Thymus (tissue), 11 donors: ENCODE results near the gene ESAM. TPM values are rescaled to one million over a fixed set of nuclear protein-coding genes. Genes with fewer than 3 reads are reported as not detected.

Source experiments
- DNase-seq, 9 donors: peaks; one replicate each; pipeline ENCODE4 v3.0.0-alpha.2; 2013; ENCODE audit warnings: low spot score in 9 of 9, low read depth in 6 of 9, missing footprints in 1 of 9
- H3K27ac ChIP-seq, 2 donors: one replicate each; pipeline ENCODE4 v1.5.1; 2013; ENCODE audit warnings: control low read depth in 1 of 2, low read depth in 1 of 2, low read length in 1 of 2, mild to moderate bottlenecking in 1 of 2, moderate library complexity in 1 of 2
- H3K27me3 ChIP-seq, 2 donors: one replicate each; pipeline ENCODE4 v1.5.1; 2013; ENCODE audit warnings: low read length in 1 of 2; ENCODE audit not compliant: control insufficient read depth in 2 of 2, insufficient read depth in 1 of 2
- H3K36me3 ChIP-seq, 2 donors: one replicate each; pipeline ENCODE4 v1.5.1; 2013; ENCODE audit warnings: low read length in 1 of 2, mild to moderate bottlenecking in 1 of 2, moderate library complexity in 1 of 2; ENCODE audit not compliant: control insufficient read depth in 2 of 2, insufficient read depth in 2 of 2
- H3K4me1 ChIP-seq, 2 donors: one replicate each; pipeline ENCODE4 v1.5.1; 2013; ENCODE audit warnings: low read length in 2 of 2; ENCODE audit not compliant: control insufficient read depth in 2 of 2, insufficient read depth in 2 of 2
- H3K4me3 ChIP-seq, 2 donors: one replicate each; pipeline ENCODE4 v1.5.1; 2013; ENCODE audit warnings: low read length in 2 of 2, control low read depth in 1 of 2, mild to moderate bottlenecking in 1 of 2
- H3K9me3 ChIP-seq, 2 donors: one replicate each; pipeline ENCODE4 v1.5.1; 2013; ENCODE audit warnings: low read length in 1 of 2, mild to moderate bottlenecking in 1 of 2; ENCODE audit not compliant: control insufficient read depth in 2 of 2, insufficient read depth in 1 of 2
- WGBS: extraction: QIAGEN DNeasy Blood & Tissue Kit; methylation state at CpG from one replicate; pipeline ENCODE4 v1.1.7; 2013; 5-methylcytosine and 5-hydroxymethylcytosine counted together
- polyA plus RNA-seq: library from polyadenylated mRNA; stranded (reverse); fragments of 200-250 nt; gene quantifications from one replicate; pipeline ENCODE4 v1.2.3, GENCODE V29; 2013
- total RNA-seq: library from RNA; stranded (reverse); fragments of 120-200 nt; gene quantifications from one replicate; pipeline ENCODE4 v1.2.4, GENCODE V29; 2013
- donor health status: healthy.

Gene ESAM
- total and polyA plus RNA-seq, 2 donors, result 3.6 to 21.7 TPM

DNA sequence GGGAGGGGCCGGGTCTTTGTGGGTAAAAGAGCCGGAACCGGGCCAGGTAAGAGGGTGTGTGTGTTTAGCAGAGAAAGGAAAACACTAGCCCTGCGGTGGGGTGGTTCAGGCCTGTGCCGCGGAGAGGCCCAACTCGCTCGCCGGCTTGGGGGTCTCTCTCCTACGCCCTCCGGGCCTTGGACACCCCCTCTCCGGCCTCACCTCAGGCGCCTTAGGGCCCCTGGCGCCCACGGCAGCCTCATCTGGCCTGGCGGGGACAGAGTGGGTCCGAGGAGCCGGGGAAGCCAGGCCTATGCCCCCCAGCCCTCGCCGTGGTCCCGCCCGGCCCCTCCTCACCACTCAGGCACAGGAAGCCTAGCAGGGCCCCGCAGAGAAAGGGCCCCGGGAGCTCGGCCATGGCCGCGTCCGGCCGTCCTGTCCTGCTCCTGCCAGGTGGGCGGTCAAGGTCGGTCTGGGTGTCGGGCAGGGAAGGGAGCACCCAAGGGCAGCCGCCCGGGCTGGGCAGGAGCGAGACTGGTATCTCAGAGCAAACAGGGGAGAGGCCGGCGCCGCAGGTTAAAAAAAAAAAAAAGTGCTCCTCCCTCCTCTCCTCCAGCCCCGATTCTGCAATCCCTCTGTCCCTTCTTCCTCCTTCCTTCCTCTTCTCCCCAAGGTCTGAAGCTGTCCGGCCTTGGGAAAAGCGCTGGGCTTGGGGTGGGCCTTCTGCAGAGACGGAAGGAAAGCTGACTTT lies 10.2 kb downstream of the ESAM start, which contains the start of gene VSIG2:
Gene VSIG2, minus strand, starts transcription at position 515 of the 730 bp plus-strand sequence. Its CDS starts 118 bp downstream, at position 397.
- DNase-seq, result no peak
- no peaks in the 10 kb centered on the region for H3K36me3 ChIP-seq
- H3K27me3 ChIP-seq, result peaks cover 8 to 71% of the 10 kb centered on the region in 2 donors
- no peaks in the 10 kb centered on the region for H3K9me3 ChIP-seq
- H3K4me3 ChIP-seq, result no peak within 1 kb of the TSS
- peaks cover 0 to 8% of the 10 kb centered on the region in 2 donors for H3K4me1 ChIP-seq
- no peak within 1 kb of the TSS for H3K27ac ChIP-seq
- 89% methylated on average over 42 of the region's 42 CpGs for WGBS

- DNase-seq, result no peak
- Histone ChIP-seq H3K27me3 (peaks cover 6 to 69% of the 10 kb centered on the region in 2 donors), H3K27ac (no peak overlapping the region), H3K9me3 (no peaks in the 10 kb centered on the region), H3K36me3 (no peaks in the 10 kb centered on the region), H3K4me3 (no peak overlapping the region), H3K4me1 (peaks cover 0 to 13% of the 10 kb centered on the region in 2 donors)
- WGBS, result 87% methylated on average over 11 of the region's 11 CpGs
These were observed 10.7 kb downstream of the ESAM start for GRCh38 chr11:124751391-124751740.

DNA sequence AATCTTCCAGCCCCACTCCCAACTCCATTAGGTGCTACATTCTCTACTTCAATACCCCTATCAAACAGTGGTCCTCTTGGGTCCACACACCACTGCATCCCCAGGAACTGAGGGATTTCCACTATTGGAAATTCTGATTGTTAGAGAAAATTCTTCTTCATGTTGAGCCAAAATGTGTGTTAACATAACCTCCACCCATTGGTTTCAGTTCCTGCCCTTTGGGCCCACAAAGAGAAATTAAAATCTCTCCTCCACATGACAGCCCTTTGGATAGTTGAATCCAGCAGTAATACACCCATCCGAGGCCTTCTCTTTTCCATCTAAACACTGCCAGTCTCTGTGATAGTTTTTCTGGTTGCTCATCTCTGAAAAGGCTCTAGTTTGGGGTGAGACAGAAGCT lies 12.2 kb downstream of the ESAM start:
- Histone ChIP-seq H3K4me1 (peaks cover 0 to 20% of the 10 kb centered on the region in 2 donors), H3K9me3 (no peaks in the 10 kb centered on the region), H3K27ac (no peak overlapping the region), H3K27me3 (peaks cover 6 to 77% of the 10 kb centered on the region in 2 donors), H3K36me3 (no peaks in the 10 kb centered on the region), H3K4me3 (no peak overlapping the region)
- 91% methylated on average over 1 of the region's 1 CpG for WGBS
- no peak for DNase-seq

GRCh38 chr11:124748481-124749343 lies 13.4 kb downstream of the ESAM start:
- peaks cover 0 to 20% of the 10 kb centered on the region in 2 donors for H3K4me1 ChIP-seq
- DNase-seq, result no peak
- no peaks in the 10 kb centered on the region for H3K36me3 ChIP-seq
- no peaks in the 10 kb centered on the region for H3K9me3 ChIP-seq
- H3K4me3 ChIP-seq, result no peak overlapping the region
- peaks cover 8 to 73% of the 10 kb centered on the region in 2 donors for H3K27me3 ChIP-seq
- 70% methylated on average over 12 of the region's 12 CpGs for WGBS
- H3K27ac ChIP-seq, result no peak overlapping the region

DNA sequence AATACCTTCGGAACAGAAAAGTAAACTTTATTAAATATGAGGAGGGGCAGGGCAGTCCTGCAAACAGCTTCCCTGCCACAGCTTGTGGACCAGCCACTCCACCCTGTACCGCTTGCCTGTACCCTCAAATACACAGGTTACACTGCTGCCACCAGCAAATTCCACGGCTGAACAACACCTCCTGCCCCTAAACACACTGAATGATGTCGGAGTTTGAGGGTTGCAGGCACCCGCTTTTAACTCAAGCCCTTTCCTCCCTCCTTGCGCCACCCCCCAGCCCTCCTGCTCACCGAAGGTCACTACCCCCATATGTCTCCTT lies 14.0 kb downstream of the ESAM start:
- Histone ChIP-seq H3K27ac (no peak overlapping the region), H3K27me3 (peaks cover 8 to 76% of the 10 kb centered on the region in 2 donors), H3K4me1 (peaks cover 0 to 20% of the 10 kb centered on the region in 2 donors), H3K9me3 (no peaks in the 10 kb centered on the region), H3K36me3 (no peaks in the 10 kb centered on the region), H3K4me3 (no peak overlapping the region)
- DNase-seq, result no peak
- WGBS, result 95% methylated on average over 7 of the region's 7 CpGs

DNA sequence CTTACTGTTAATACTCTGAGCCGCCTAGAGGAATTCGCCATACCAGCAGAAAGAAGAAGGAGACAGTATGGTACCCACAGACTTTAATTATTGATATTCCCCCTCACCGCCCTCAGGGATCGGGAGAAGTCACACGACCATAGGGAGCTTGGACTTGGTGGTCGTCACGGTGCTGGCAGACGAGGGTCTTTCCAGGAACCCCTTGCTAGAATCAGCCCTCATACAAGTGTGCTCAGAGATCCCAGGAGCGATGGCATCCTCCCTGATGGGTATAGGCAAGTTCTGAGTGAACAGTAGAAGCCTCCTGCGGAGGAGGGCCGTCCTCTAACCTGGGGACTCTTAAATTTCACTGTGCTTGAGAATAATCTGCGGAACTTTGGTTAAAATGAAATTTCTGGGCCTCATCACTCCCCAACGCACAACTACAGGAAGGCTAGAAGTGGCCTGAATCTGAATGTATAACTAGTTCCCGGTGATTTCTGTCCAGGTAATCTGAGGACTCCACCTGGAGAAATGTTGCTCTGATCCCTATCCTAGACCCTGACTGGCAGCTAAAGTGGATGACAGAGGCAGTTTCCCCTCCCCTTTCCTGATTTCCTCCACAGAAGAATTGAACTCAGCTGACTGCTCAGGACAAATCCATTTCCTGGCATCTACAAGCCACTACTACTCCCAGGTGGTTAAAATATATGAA lies 14.5 kb downstream of the ESAM start:
- Histone ChIP-seq H3K4me3 (no peak overlapping the region), H3K27me3 (peaks cover 8 to 78% of the 10 kb centered on the region in 2 donors), H3K9me3 (no peaks in the 10 kb centered on the region), H3K36me3 (no peaks in the 10 kb centered on the region), H3K27ac (peak overlapping the region in 1 of 2 donors; percentile 38), H3K4me1 (peaks cover 0 to 17% of the 10 kb centered on the region in 2 donors)
- 88% methylated on average over 14 of the region's 14 CpGs for WGBS
- no peak for DNase-seq

GRCh38 chr11:124746621-124747243 lies 15.4 kb downstream of the ESAM start:
- Histone ChIP-seq H3K27ac (peak overlapping the region; percentile 72 to 88), H3K27me3 (peaks cover 11 to 81% of the 10 kb centered on the region in 2 donors), H3K4me3 (peak overlapping the region; percentile 58 to 62), H3K4me1 (peaks cover 0 to 16% of the 10 kb centered on the region in 2 donors), H3K36me3 (no peaks in the 10 kb centered on the region), H3K9me3 (no peaks in the 10 kb centered on the region)
- WGBS, result 3% methylated on average over 37 of the region's 37 CpGs
- peak in 8 of 9 donors; percentile 61 to 90 (median 76) for DNase-seq

DNA sequence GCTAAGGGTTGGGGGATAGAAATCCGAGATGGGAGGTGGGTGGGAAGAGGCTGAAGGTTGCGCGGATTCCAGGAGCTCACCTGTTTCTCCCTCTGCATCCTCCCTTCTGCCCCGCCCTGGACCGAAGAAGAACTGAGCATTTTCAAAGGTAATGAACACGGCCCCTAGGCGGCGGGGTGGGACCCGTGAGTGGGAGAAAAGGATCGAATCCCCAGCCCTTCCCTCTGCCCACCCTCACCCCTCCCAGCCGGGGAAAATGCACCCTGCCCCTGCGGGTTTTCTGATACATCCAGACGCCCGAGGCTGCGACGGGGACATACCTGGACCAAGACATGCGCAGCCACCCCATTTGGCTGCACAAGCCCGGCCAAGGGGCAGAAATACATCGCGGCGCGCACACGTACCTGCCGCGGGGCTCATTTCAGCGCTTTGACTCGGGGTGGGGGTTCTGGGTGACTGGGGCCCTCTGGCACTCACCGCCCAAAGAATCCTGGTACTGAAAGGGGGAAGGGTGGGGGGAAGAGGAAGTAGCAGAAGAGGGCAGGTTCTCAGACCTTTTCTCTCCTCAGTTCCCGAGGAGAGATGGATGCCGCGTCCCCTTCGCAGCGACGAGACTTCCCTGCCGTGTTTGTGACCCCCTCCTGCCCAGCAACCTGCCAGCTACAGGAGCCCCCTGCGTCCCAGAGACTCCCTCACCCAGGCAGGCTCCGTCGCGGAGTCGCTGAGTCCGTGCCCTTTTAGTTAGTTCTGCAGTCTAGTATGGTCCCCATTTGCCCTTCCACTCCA lies 16.1 kb downstream of the ESAM start:
- Histone ChIP-seq H3K9me3 (no peaks in the 10 kb centered on the region), H3K27ac (peak overlapping the region; percentile 72 to 88), H3K4me1 (peaks cover 0 to 16% of the 10 kb centered on the region in 2 donors), H3K4me3 (peak overlapping the region; percentile 58 to 62), H3K27me3 (peaks cover 15 to 81% of the 10 kb centered on the region in 2 donors), H3K36me3 (no peaks in the 10 kb centered on the region)
- peak in 1 of 9 donors; percentile 62 for DNase-seq
- WGBS, result 7% methylated on average over 41 of the region's 41 CpGs
